ENCODE results near the gene CAPN9. TPM values are rescaled to one million over a fixed set of nuclear protein-coding genes. Genes with fewer than 3 reads are reported as not detected.

Gene CAPN9
- total and polyA plus RNA-seq, 12 donors = 0.48 to 5.1 (median 1.1) TPM; not detected in 2

GRCh38 chr1:230709619-230710542 is 37.3 kb upstream of the CAPN9 start:
- DNase-seq = no peak
- Histone ChIP-seq H3K4me3 (no peak overlapping the region), H3K4me1 (replicated peaks in 1 of 2) (peaks cover 13 to 16% of the 10 kb centered on the region in 2 donors), H3K9me3 (replicated peaks in 1 of 3) (no peaks in the 10 kb centered on the region), H3K27ac (no peak overlapping the region), H3K27me3 (no peaks in the 10 kb centered on the region), H3K36me3 (replicated peaks in 1 of 2) (no peaks in the 10 kb centered on the region)
- 80 to 88% (median 85%) methylated on average over 11 to 18 of the region's 18 CpGs for WGBS, 4 donors
- TF ChIP-seq POLR2A (IDR thresholded peaks at IDR 0.05) = no peak
- TF ChIP-seq, protein P1, sequence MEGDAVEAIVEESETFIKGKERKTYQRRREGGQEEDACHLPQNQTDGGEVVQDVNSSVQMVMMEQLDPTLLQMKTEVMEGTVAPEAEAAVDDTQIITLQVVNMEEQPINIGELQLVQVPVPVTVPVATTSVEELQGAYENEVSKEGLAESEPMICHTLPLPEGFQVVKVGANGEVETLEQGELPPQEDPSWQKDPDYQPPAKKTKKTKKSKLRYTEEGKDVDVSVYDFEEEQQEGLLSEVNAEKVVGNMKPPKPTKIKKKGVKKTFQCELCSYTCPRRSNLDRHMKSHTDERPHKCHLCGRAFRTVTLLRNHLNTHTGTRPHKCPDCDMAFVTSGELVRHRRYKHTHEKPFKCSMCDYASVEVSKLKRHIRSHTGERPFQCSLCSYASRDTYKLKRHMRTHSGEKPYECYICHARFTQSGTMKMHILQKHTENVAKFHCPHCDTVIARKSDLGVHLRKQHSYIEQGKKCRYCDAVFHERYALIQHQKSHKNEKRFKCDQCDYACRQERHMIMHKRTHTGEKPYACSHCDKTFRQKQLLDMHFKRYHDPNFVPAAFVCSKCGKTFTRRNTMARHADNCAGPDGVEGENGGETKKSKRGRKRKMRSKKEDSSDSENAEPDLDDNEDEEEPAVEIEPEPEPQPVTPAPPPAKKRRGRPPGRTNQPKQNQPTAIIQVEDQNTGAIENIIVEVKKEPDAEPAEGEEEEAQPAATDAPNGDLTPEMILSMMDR (IDR thresholded peaks at IDR 0.05) = no peak
- intact Hi-C loops (cut with DNase I) = no loop called here

GRCh38 chr1:230710543-230710904 is 36.7 kb upstream of the CAPN9 start:
- TF ChIP-seq, protein P1 (IDR thresholded peaks at IDR 0.05) = no peak
- TF ChIP-seq POLR2A (IDR thresholded peaks at IDR 0.05) = no peak
- DNase-seq = no peak
- intact Hi-C loops (cut with DNase I) = no loop called here

DNA sequence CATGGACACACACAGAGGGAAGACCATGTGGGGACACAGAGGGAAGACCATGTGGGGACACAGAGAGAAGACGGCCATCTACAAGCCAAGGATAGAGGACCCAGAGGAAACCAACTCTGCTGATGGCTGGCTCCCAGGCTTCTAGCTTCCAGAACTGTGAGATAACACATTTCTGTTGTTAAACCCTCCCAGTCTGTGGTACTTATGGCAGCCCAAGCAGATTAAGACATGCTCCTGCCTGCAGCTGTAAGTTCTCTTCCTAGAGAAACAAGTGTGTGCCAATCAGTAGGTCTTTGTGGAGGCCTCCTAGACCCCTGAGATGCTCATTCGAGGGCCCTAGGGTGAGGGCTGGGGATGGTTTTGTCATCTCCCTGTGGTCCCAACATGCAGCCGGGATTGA is 35.9 kb upstream of the CAPN9 start:
- Histone ChIP-seq H3K36me3 (replicated peaks in 1 of 2) (no peaks in the 10 kb centered on the region), H3K9me3 (replicated peaks in 1 of 3) (no peaks in the 10 kb centered on the region), H3K4me1 (replicated peaks in 1 of 2) (peaks cover 13 to 18% of the 10 kb centered on the region in 2 donors), H3K27ac (no peak overlapping the region), H3K27me3 (no peaks in the 10 kb centered on the region), H3K4me3 (no peak overlapping the region)
- 86 to 98% (median 91%) methylated on average over 3 of the region's 3 CpGs for WGBS, 4 donors
- DNase-seq = no peak
- intact Hi-C loops (cut with DNase I) = no loop called here
- TF ChIP-seq POLR2A (IDR thresholded peaks at IDR 0.05) = no peak
- TF ChIP-seq, protein P1 (IDR thresholded peaks at IDR 0.05) = no peak

More at GRCh38 chr1:230710543-230710904, 36.7 kb upstream of the CAPN9 start:
- Histone ChIP-seq H3K27me3 (no peaks in the 10 kb centered on the region), H3K36me3 (replicated peaks in 1 of 2) (no peaks in the 10 kb centered on the region), H3K9me3 (replicated peaks in 1 of 3) (no peaks in the 10 kb centered on the region), H3K27ac (no peak overlapping the region), H3K4me3 (no peak overlapping the region), H3K4me1 (replicated peaks in 1 of 2) (peaks cover 13 to 18% of the 10 kb centered on the region in 2 donors)
- WGBS, 4 donors = 95 to 97% (median 96%) methylated on average over 5 to 8 of the region's 8 CpGs

- no peaks in the 10 kb centered on the region for H3K27me3 ChIP-seq
- no peak overlapping the region for H3K4me3 ChIP-seq
- peaks cover 13 to 18% of the 10 kb centered on the region in 2 donors for H3K4me1 ChIP-seq (replicated peaks in 1 of 2)
- TF ChIP-seq, protein P1 (IDR thresholded peaks at IDR 0.05) = no peak
- no peak for TF ChIP-seq POLR2A (IDR thresholded peaks at IDR 0.05)
- no peaks in the 10 kb centered on the region for H3K36me3 ChIP-seq (replicated peaks in 1 of 2)
- H3K27ac ChIP-seq = no peak overlapping the region
- H3K9me3 ChIP-seq (replicated peaks in 1 of 3) = no peaks in the 10 kb centered on the region
- no peak for DNase-seq
- 88 to 97% (median 95%) methylated on average over 11 to 17 of the region's 17 CpGs for WGBS, 4 donors
- intact Hi-C loops (cut with DNase I) = no loop called here
These were observed 34.7 kb upstream of the CAPN9 start for GRCh38 chr1:230712470-230712942.

All from adrenal gland (tissue), 12 donors.